PC-3 (cell line): ENCODE measurements around the gene EGR2.

Experiments used
- EZH2 ChIP-seq: fragments of 300-600 bp; sonication (generic); IDR thresholded peaks from one replicate; pipeline ENCODE4 v1.6.1; 2017; ENCODE audit warnings: antibody characterized with exemption, mild to moderate bottlenecking, low read length; ENCODE audit not compliant: unreplicated experiment
- EZH2phosphoT487 ChIP-seq: fragments of 300-600 bp; sonication (generic); IDR thresholded peaks from 2 replicates; pipeline ENCODE4 v1.6.1; 2018; ENCODE audit warnings: mild to moderate bottlenecking, antibody characterized with exemption, low read length, borderline replicate concordance
- TF ChIP-seq, protein P1 (sequence below): fragments of 300-600 bp; sonication (generic); conservative IDR thresholded peaks from 2 replicates; pipeline ENCODE4 v1.5.1; 2017; ENCODE audit warnings: antibody characterized with exemption, low read depth, mild to moderate bottlenecking, low read length

DNA sequence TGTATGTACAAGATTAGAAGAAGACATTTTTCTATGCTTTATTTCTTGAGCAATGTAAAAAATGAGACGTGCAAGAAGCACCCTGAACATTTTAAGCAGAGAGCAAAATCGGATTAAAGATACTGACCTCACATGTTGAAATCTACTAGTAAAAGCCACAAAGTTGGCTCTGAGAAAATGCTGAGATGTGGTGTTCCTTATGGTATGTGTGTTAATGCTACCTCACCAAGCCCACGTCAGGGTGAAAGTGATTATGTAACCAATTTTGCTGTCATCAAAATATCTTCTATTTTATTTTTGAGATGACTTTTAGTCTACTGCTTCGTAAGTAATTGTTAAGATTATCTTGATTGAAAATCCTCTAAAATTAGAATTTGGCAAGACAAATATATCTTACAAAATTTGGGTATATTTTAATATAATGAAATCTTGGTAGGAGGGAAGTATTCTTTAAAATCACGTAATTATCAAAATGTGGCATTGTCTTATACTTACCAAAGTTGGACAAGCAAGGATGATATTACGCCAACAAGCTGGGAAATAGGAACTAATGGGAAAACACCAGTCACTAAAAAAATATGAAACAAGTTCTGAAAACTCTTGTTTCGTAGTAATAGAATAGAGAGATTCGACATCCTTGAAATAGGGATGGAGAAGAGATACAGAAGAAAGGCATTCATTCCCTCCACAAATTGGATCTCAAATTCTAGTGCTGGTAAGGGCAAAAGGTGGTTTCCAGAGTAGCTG is 5.8 kb downstream of the EGR2 start:
- TF ChIP-seq, protein P1, sequence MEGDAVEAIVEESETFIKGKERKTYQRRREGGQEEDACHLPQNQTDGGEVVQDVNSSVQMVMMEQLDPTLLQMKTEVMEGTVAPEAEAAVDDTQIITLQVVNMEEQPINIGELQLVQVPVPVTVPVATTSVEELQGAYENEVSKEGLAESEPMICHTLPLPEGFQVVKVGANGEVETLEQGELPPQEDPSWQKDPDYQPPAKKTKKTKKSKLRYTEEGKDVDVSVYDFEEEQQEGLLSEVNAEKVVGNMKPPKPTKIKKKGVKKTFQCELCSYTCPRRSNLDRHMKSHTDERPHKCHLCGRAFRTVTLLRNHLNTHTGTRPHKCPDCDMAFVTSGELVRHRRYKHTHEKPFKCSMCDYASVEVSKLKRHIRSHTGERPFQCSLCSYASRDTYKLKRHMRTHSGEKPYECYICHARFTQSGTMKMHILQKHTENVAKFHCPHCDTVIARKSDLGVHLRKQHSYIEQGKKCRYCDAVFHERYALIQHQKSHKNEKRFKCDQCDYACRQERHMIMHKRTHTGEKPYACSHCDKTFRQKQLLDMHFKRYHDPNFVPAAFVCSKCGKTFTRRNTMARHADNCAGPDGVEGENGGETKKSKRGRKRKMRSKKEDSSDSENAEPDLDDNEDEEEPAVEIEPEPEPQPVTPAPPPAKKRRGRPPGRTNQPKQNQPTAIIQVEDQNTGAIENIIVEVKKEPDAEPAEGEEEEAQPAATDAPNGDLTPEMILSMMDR, result no peak
- no peak for TF ChIP-seq EZH2
- TF ChIP-seq EZH2phosphoT487, result no peak
